Hematopoietic multipotent progenitor cell treated with erythropoietin and hydrocortisone succinate and interleukin-3 and kit ligand, for 15 days (in vitro differentiated cells): ENCODE measurements around the gene PEX5L.
"Not testable (repeated sequence)": the region's sequence is repeated elsewhere in the genome, so short reads cannot be mapped to it uniquely, and the experiment has no call there.

Experiments used
- DNase-seq: peaks from one replicate; pipeline ENCODE4 v3.0.0-alpha.2; 2015; ENCODE audit warnings: low spot score

PEX5L gene

DNA sequence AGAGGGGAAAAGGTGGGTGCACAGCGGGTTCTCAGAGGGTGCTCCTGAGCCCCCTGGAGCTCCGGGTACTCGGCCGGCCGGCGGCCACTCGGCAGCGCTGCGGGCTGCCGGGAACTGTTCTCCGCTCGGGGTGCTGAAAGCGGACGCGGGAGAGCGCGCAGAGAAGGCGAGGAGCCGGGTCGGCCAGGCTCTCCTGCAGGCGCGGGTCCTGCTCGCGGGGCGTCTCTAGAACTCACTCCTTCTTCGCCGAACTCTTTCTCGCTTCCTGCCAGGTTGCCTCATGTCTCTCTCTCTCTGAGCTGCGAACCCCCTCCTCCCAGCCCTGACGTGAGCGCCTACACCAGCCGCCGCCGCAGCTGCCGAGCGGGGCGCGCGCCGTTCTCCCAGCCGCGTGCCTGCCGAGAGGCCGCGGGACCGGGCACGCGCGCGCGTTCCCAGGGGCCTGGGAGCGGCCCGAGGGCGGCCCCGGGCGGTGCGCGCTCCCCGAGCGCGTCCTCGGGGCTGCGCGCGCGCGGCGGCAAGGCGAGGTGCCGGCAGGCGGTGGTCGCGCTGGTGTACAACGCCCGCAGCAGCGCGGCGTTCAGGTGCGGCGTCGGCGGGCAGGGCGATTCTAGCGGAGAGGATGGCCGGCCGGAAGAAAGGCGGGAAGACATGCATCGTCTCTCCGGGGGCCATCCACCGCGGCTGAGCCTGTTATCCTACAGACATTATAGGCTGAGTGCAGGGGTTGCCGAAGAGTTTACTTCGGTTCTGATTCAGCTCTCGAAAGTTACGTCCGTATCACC is at the start of gene PEX5L:
TSS of gene PEX5L (minus strand) at position 267 of the 785 bp plus-strand sequence. CDS start 338 bp downstream, outside the sequence.
- no peak for DNase-seq

DNA sequence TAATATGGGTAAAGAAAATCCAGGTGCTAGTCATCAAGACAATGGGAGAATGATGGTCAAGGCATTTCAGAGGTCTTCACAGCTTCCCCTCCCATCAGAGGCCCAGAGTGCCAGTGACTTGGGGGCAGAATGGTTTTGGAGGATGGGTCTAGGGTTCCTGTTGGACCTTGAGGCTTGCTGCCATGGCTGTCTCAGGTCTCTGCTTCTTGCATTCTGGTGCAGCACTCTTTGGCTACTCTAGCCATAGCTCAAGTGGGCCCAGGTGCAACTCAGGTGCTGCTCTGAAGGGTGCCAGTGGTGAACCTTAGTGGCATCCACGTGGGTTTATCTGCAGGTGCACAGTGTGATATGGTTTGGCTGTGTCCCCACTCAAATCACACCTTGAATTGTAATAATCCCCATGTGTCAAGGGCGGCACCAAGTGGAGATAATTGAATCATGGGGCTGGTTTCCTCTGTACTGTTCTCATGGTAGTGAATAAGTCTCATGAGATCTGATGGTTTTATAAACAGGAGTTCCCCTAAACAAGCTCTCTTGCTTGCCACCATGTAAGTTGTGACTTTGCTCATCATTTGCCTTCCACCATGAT is 48.5 kb upstream of the PEX5L start:
- DNase-seq: no peak

DNA sequence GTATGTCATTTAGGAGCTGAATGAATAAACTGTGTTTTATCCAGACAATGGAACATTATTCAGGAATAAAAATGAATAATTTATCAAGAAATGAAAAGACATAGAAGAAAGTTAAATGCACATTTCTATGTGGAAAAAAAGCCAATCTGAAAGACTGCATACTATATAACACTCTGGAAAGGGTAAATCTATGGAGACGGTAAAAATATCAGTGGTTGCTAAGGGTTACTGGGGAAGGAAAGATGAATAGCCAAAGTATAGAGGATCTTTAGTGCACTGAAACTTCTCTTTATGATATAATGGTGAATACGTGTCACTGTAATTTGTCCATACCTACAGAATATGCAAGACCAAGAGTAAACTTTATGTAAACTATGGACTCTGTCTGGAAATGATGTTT is 46.0 kb upstream of the PEX5L start:
- no peak for DNase-seq

GRCh38 chr3:180078592-180078991 is 41.9 kb upstream of the PEX5L start:
- no peak for DNase-seq

DNA sequence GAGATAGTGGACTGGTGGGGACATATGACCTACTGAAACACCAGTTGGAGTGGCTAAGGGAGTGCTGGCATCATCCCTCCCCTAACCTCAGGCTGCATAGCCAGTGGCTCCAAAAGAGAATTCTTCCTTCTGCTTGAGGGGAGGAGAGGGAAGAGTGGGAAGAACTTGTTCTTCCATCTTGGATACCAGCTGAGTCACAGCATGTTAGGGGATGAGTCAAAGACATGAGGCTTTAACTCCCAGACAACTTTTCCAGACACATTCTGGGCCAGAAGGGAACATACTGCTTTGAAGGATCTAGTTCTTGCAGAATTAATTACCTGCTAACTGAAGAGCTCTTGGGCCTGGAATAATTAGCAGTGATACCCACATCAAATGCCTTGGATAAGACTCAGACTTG is 36.8 kb upstream of the PEX5L start:
- DNase-seq: no peak

- DNase-seq: no peak
Observed at GRCh38 chr3:180072786-180073185, 36.0 kb upstream of the PEX5L start.

DNA sequence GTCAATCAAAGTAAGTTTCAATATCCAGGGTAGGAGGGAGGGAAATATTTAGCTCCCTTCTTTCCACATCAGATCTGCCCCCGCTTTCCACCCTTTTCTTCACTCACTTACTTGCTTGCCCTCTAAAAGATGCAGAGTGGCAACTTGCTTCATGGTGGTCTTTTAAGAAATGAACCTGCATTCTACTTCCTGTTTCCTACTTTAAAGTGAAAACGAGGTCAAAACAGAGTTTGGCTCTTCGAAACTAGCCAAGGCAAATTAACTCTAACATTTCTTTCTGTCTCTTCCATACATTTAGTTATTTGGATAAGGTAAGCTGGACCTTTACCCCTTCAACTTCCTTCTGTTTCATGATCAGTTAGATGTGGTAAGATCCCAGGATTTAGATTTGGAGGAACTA is 34.2 kb upstream of the PEX5L start:
- no peak for DNase-seq

GRCh38 chr3:180068023-180068422 is 31.3 kb upstream of the PEX5L start:
- DNase-seq: no peak

DNA sequence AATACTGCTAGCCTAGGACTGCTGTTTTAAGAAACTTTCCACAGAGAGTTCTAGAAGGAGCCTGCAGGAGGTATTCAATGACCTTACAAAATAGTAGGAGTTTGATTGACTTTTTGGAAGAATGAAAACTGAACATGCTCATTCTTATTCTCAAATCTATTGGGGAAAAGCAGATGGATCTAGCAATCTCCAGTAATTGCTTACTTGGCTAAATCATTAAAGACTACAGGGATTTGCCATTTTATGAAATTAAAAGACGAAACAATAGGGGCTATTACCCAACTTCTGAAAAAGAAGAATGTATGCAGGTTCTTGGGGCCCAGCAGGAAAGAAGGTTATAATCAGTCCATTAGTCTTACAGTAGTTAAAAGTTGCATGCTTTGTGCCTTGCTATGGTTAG is 29.9 kb upstream of the PEX5L start:
- no peak for DNase-seq

GRCh38 chr3:180063783-180064182 is 27.0 kb upstream of the PEX5L start:
- no peak for DNase-seq

DNA sequence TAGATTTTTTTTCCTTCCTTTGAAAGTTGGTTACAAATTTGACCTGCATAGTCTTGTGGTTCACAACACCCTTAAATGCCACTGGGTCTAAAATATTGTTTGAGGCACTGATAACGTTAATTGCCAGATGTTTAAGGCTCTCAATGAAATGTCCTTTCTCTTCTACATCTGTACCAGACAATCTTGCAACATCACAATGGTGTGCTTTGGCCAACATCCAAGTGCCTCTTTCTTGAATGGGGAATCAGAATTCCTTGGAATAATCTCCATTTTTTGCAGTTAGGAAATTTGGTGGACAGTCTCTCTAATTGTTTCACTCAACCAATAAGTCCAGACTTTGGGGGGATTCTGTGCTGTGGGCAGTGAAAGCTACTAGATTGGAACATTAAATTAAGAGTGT is 26.0 kb upstream of the PEX5L start:
- no peak for DNase-seq

DNA sequence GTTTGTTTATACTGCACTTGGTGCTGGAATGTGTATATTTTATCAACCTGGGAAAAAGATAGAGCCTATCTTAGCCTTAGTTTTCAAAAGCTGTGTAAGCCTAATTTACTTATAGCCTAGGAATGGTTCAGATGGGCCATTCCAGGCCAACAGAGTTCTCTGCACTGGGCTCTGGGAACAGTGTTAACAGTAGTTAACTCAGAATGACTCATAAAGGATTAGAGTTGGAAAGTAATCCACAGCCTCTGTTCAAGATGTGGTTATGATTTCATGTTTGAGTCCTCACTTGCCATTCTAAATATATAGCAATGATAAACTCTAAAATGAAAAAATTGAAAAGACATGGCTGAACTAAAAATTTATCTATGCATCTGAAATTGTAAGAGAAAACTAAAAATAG is 22.6 kb upstream of the PEX5L start:
- DNase-seq: no peak

GRCh38 chr3:180058238-180058637 is 21.5 kb upstream of the PEX5L start:
- no peak for DNase-seq

DNA sequence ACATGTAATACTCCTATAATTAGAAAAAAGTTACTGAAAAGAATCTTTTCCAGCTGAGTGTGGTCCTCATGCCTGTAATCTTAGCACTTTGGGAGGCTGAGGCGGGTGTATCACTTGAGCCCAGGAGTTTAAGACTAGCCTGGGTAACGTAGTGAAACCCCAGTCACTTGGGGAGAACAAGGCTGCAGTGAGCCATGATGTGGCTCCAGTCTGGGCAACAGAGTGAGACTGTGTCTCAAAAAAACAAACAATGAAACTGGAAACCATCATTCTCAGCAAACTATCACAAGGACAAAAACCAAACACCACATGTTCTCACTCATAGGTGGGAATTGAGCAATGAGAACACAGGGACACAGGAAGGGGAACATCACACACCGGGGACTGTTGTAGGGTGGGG is 18.9 kb upstream of the PEX5L start:
- DNase-seq: not testable (repeated sequence)

- no peak for DNase-seq
Observed at GRCh38 chr3:180049391-180049790, 12.7 kb upstream of the PEX5L start.

GRCh38 chr3:180048840-180049239 is 12.1 kb upstream of the PEX5L start:
- no peak for DNase-seq

GRCh38 chr3:180048103-180048502 is 11.4 kb upstream of the PEX5L start:
- no peak for DNase-seq

- no peak for DNase-seq
Observed at GRCh38 chr3:180040966-180041365, 4.2 kb upstream of the PEX5L start.

DNA sequence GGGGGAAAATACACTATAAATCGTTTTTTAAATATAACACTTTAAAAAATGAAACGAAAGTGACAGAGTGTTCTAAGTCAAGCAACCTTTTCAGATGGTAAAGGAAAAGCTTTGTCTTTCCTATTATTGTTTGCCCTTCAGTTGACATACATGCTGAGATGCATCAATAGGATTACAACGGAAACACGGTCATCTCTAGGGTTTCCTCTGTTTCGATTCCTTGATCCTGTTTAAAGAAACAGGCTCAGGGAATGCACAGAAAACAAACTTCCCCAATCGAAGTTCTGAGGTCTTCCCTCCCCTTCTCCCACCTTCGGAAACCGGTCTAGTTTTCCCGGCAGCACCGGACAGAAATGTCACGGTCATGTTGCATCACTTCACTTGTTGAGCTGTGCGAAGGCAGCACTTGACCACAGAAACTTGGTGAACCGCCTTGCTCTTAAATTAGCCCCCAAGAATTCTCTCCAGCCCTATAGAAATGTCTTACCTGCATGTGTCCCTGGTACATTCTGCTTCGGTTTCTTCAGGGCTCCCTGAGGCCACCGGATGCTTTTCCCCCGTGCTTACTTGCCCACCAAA is 556 bp downstream of the PEX5L start:
- DNase-seq: no peak

DNA sequence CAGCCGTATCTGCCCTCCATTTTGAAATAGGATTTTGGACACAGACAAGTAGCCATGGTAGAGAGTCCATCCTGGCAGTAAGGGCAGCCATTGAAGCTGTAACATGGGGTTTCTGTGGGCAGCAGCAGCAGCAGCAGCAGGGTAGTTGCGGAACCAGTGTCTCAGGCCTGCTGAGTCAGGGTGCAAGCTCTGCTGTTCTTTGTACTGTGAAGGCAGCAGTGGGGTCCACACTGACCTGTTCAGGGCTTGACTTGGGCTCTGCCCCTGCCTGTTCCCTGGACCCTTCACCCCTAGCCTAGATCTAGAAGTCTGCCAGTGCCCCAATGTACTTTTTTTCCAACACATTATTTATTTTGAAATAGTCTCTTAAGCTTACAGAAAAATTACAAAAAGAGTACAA is 9.7 kb downstream of the PEX5L start:
- DNase-seq: no peak

- DNase-seq: no peak
Observed at GRCh38 chr3:180018543-180018942, 18.2 kb downstream of the PEX5L start.

DNA sequence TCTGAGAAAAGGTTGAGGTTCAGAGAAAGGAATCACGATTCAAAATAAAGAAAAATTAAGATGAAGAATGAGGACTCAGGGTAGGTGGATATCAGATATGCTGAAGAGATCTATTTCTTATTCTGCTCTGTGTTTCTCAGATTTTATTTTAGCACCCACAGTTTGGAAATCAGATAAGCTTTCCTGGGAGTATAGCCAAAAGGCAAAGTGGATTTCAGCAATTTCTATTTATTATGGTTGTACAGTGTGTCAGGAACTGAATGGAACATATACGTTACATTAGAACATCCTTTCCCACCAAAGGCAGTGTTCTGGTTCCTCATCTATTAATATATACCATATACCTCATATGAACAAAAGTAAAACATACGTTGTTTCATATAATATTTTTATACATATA is 18.9 kb downstream of the PEX5L start:
- no peak for DNase-seq

DNA sequence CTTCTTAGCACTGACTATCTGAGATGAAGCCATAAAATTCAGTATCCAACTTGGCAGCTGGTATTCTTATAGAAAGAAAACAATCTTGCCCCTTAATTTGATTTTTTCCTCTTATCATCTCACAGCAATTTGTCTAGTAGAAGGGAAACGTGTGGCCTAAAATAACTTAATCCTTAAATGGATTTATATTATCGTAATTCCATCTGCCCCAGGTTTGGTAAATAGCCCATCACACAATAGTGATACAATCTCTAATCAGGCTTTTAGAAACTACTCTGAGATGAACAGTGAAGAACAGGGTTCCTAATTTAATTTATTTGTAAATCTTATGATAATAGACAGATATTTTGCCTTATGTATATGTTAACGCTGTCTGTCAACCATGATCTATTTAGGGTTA is 24.8 kb downstream of the PEX5L start:
- DNase-seq: no peak

- not testable (repeated sequence) for DNase-seq
Observed at GRCh38 chr3:180008318-180008717, 28.4 kb downstream of the PEX5L start.
